ENCODE data around the gene CDH23. TPM values are rescaled to one million over a fixed set of nuclear protein-coding genes. Genes with fewer than 3 reads are reported as not detected.

The CDH23 gene
- total and polyA plus RNA-seq, 2 donors (not counting 1 experiment from before 2014, with no cell fraction given), result 0.37 to 0.89 TPM

DNA sequence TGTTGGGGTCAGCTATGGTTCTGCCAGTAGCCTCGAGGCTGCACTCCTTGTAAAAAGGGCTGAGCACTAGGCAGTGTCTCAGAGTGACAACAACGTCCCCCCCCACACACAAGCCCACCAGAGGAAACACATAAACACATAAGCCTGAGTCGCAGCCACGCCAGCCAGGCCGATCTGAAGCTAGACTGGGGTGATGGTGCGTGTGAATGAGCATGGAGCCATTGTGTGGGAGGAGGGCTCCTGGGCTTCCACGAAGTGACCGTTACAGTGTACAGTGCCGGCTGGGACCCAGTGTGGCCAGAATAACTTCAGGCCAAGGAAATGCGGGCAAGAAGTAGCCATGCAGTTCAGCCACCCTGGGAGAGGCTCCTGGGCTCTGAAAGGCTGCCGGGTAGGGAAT lies 326.6 kb downstream of the CDH23 start:
- Histone ChIP-seq H3K9ac (ENCODE audit: low read length) (no peak overlapping the region), H3K4me2 (replicated peaks; ENCODE audit: low read depth, low read length, poor library complexity, severe bottlenecking) (no peak overlapping the region), H3K9me3 (ENCODE audit: control extremely low read depth in 1 of 3, control insufficient read depth in 2 of 3, insufficient read depth in 1 of 3, low read length in 2 of 3) (peaks cover 0 to 4% (median 0%) of the 10 kb centered on the region in 3 donors), H2AFZ (ENCODE audit: insufficient read depth, low read depth, low read length, poor library complexity, severe bottlenecking) (no peak overlapping the region), H3K4me3 (ENCODE audit: control extremely low read depth in 1 of 5, extremely low read depth in 1 of 5, insufficient read depth in 1 of 5, low read depth in 2 of 5, low read length in 4 of 5) (no peak overlapping the region), H3K4me1 (ENCODE audit: control insufficient read depth in 2 of 2, insufficient read depth in 2 of 2, low read length in 2 of 2) (peaks cover 28 to 34% of the 10 kb centered on the region in 2 donors), H4K20me1 (ENCODE audit: control insufficient read depth, insufficient read depth, low read length, poor library complexity, severe bottlenecking) (no peaks in the 10 kb centered on the region), H3K79me2 (ENCODE audit: control insufficient read depth, insufficient read depth, low read length) (no peaks in the 10 kb centered on the region), H3K27ac (ENCODE audit: low read length in 2 of 2) (no peak overlapping the region), H3K36me3 (replicated peaks in 1 of 2; ENCODE audit: control extremely low read depth in 1 of 2, control insufficient read depth in 1 of 2, extremely low read depth in 1 of 2, insufficient read depth in 2 of 2, low read length in 1 of 2) (no peaks in the 10 kb centered on the region), H3K27me3 (replicated peaks in 1 of 4; ENCODE audit: control extremely low read depth in 1 of 4, control insufficient read depth in 3 of 4, insufficient read depth in 4 of 4, low read length in 3 of 4) (peaks cover 0 to 3% (median 0%) of the 10 kb centered on the region in 4 experiments)
- Mint-ChIP-seq H3K27ac (no peak overlapping the region), H3K9me3 (ENCODE audit: insufficient read depth) (no peaks in the 10 kb centered on the region), H3K27me3 (peaks cover 4% of the 10 kb centered on the region), H3K4me3 (no peak overlapping the region), H3K4me1 (peaks cover 28% of the 10 kb centered on the region)
- CTCF ChIA-PET, result interaction anchor here (1.4 to 6.1 kb wide), 4 partner anchors 15 to 173 kb away, joined by 4 to 36 read pairs (median 6); partner anchors contain the start of gene VSIR
- intact Hi-C loops (cut with micrococcal nuclease), result no loop called here
- TF ChIP-seq, protein P1, sequence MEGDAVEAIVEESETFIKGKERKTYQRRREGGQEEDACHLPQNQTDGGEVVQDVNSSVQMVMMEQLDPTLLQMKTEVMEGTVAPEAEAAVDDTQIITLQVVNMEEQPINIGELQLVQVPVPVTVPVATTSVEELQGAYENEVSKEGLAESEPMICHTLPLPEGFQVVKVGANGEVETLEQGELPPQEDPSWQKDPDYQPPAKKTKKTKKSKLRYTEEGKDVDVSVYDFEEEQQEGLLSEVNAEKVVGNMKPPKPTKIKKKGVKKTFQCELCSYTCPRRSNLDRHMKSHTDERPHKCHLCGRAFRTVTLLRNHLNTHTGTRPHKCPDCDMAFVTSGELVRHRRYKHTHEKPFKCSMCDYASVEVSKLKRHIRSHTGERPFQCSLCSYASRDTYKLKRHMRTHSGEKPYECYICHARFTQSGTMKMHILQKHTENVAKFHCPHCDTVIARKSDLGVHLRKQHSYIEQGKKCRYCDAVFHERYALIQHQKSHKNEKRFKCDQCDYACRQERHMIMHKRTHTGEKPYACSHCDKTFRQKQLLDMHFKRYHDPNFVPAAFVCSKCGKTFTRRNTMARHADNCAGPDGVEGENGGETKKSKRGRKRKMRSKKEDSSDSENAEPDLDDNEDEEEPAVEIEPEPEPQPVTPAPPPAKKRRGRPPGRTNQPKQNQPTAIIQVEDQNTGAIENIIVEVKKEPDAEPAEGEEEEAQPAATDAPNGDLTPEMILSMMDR (IDR thresholded peaks at IDR 0.05), result no peak
- no peak for TF ChIP-seq EZH2 (IDR thresholded peaks at IDR 0.05; ENCODE audit: borderline replicate concordance, insufficient read depth, low read depth, low read length, poor library complexity, severe bottlenecking)
- POLR2A ChIA-PET, result no interaction called here
- DNase-seq, result no peak
- ATAC-seq (ENCODE audit: low read depth), result no peak
- WGBS (ENCODE audit: insufficient coverage), result 93% methylated on average over 10 of the region's 11 CpGs

- Histone ChIP-seq H3K9me3 (ENCODE audit: control extremely low read depth in 1 of 3, control insufficient read depth in 2 of 3, insufficient read depth in 1 of 3, low read length in 2 of 3) (peaks cover 0 to 4% (median 0%) of the 10 kb centered on the region in 3 donors), H4K20me1 (ENCODE audit: control insufficient read depth, insufficient read depth, low read length, poor library complexity, severe bottlenecking) (no peaks in the 10 kb centered on the region), H3K79me2 (ENCODE audit: control insufficient read depth, insufficient read depth, low read length) (no peaks in the 10 kb centered on the region), H3K27ac (ENCODE audit: low read length in 2 of 2) (no peak overlapping the region), H3K36me3 (replicated peaks in 1 of 2; ENCODE audit: control extremely low read depth in 1 of 2, control insufficient read depth in 1 of 2, extremely low read depth in 1 of 2, insufficient read depth in 2 of 2, low read length in 1 of 2) (no peaks in the 10 kb centered on the region), H3K9ac (ENCODE audit: low read length) (no peak overlapping the region), H3K27me3 (replicated peaks in 1 of 4; ENCODE audit: control extremely low read depth in 1 of 4, control insufficient read depth in 3 of 4, insufficient read depth in 4 of 4, low read length in 3 of 4) (peaks cover 0 to 3% (median 0%) of the 10 kb centered on the region in 4 experiments), H3K4me2 (replicated peaks; ENCODE audit: low read depth, low read length, poor library complexity, severe bottlenecking) (no peak overlapping the region), H3K4me1 (ENCODE audit: control insufficient read depth in 2 of 2, insufficient read depth in 2 of 2, low read length in 2 of 2) (peaks cover 40 to 46% of the 10 kb centered on the region in 2 donors), H2AFZ (ENCODE audit: insufficient read depth, low read depth, low read length, poor library complexity, severe bottlenecking) (no peak overlapping the region), H3K4me3 (ENCODE audit: control extremely low read depth in 1 of 5, extremely low read depth in 1 of 5, insufficient read depth in 1 of 5, low read depth in 2 of 5, low read length in 4 of 5) (no peak overlapping the region)
- ChIA-PET CTCF (interaction anchor here (0.9 to 6.1 kb wide), 5 partner anchors 16 to 172 kb away, joined by 3 to 36 read pairs (median 6); partner anchors contain the start of gene VSIR), POLR2A (no interaction called here)
- Mint-ChIP-seq H3K4me3 (no peak overlapping the region), H3K27ac (no peak overlapping the region), H3K4me1 (peaks cover 39% of the 10 kb centered on the region), H3K9me3 (ENCODE audit: insufficient read depth) (no peaks in the 10 kb centered on the region), H3K27me3 (peaks cover 4% of the 10 kb centered on the region)
- WGBS (ENCODE audit: insufficient coverage), result 100% methylated on average over 4 of the region's 6 CpGs
- DNase-seq, result no peak
- intact Hi-C loops (cut with micrococcal nuclease), result no loop called here
- no peak for ATAC-seq (ENCODE audit: low read depth)
- no peak for TF ChIP-seq EZH2 (IDR thresholded peaks at IDR 0.05; ENCODE audit: borderline replicate concordance, insufficient read depth, low read depth, low read length, poor library complexity, severe bottlenecking)
- TF ChIP-seq, protein P1 (IDR thresholded peaks at IDR 0.05), result no peak
Measured at GRCh38 chr10:71724539-71724938, 327.8 kb downstream of the CDH23 start.
